Right lung (tissue), 5 donors: ENCODE measurements around the gene GMDS. TPM values are rescaled to one million over a fixed set of nuclear protein-coding genes. Genes with fewer than 3 reads are reported as not detected.

Experiments used
- DNase-seq, 2 donors: peaks; one replicate each; pipeline ENCODE4 v3.0.0-alpha.2; 2013
- polyA plus RNA-seq, 5 donors: library from polyadenylated mRNA; unstranded; fragments of 120-200 nt; gene quantifications; one replicate each; pipeline versions ENCODE4 v1.2.1 to v1.2.3, GENCODE V29; 2013; ENCODE audit warnings: inconsistent platforms in 1 of 5, low replicate concordance in 1 of 5; ENCODE audit not compliant: insufficient read length in 5 of 5, insufficient read depth in 1 of 5

Gene GMDS
- polyA plus RNA-seq, 5 donors, result 16.7 to 26.7 (median 20.5) TPM

DNA sequence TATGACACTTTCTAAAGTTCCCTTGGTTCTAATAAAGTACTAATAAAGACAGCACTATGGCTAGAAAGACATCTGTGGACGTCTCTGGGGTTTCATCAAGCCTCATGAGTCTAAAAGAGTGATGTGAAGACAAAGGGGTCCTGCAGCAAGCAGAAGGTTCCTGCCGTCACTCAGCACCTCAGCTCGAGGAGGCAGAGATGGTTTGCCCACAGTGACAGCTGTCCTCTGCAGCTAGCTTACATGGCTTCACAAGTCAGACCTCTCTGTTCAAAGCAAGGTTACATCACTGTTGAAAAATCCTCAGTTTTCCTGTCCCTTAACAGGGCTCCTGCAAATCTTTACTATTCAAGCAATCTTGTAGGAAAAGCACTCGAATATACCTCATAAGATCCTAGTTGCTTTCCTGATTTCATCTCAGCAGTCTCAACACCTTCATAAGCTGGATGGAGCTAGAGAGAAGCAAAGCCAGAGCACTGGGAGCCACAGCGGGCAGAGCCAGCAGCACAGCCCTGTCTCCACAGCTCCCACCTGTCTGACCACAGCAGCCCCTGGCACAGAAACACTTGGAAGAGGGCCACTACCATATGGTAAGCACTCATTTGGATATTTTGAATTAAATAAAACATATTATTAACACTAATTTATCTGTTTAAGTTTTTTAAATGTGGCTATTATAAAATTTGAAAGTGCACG lies 202.3 kb downstream of the GMDS start:
- DNase-seq, result no peak

DNA sequence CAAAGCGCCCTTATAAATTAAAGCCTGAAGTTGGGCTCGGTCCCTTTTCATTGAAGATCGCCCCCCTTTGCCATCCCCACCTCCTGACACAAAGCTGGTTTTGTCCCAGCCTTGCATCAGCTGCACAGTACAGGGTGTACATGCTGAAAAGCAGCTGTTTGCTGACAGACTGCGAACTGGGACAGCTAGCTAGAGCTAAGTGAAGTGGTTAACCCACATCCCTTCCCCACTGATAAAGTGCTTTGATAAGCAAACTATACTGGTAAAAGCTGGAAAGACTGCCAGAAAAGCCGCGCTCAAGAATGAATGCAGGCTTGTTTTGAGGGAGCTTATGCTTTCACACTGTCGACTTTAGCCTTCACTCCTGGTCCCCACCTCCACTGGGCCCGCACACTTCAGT lies 207.3 kb downstream of the GMDS start:
- DNase-seq, result peak; percentile 55 to 56

DNA sequence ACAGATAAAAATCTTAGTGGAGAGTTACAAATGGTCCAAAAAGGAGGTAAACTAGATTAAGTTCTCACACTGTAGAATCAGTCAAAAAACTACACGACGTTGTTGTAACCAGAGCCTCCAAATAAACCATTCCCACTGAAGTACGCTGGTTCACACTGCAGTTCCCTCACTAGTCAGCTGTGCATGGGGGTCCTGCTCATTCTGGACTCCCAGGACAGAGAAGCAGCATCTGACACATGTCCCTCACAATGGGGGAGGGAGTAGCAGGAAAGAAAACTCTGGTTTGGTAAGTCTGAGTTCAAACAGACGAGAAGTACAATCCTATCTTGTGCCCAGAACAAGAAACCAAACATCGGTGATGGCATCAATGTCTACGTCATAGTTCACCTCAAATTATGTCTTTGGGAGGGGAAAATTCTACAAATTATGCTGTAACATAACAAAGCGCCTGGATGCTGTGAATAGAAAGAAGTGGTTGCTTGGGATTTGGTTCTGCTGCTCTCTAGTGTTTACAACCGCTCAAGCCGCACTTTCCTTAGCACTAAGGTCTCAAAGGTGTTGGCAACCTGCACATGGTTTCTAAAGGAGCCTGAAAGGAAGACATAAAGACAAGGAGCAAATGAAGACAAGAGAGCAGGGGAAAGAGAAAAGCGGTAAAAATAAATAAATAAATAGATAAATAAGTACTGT lies 208.0 kb downstream of the GMDS start:
- DNase-seq, result peak in 1 of 2 donors; percentile 22

GRCh38 chr6:2036710-2037023 lies 208.7 kb downstream of the GMDS start:
- no peak for DNase-seq

- DNase-seq, result no peak
These were observed 209.3 kb downstream of the GMDS start for GRCh38 chr6:2035826-2036709.

- no peak for DNase-seq
These were observed 210.4 kb downstream of the GMDS start for GRCh38 chr6:2035046-2035445.

DNA sequence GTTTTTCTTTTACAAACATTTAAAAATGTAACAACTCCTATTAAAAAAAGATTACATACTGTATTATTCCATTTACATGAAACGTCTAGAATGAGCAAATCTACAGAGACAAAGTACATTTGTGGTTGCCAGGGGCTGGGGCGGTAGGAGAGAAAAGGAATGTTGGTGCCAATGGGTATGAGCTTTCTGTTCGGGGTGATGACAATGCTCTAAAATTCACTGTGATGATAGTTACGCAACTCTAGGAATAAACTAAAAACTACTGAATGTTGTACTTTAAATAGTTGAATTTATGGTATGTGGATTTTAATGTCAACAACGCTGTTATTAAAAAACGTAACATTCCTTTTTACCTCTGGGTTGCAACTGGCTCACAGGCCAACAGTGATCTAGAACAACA lies 211.1 kb downstream of the GMDS start:
- no peak for DNase-seq

GRCh38 chr6:2033544-2033943 lies 211.9 kb downstream of the GMDS start:
- DNase-seq, result no peak

GRCh38 chr6:2030682-2031244 lies 214.6 kb downstream of the GMDS start:
- no peak for DNase-seq

DNA sequence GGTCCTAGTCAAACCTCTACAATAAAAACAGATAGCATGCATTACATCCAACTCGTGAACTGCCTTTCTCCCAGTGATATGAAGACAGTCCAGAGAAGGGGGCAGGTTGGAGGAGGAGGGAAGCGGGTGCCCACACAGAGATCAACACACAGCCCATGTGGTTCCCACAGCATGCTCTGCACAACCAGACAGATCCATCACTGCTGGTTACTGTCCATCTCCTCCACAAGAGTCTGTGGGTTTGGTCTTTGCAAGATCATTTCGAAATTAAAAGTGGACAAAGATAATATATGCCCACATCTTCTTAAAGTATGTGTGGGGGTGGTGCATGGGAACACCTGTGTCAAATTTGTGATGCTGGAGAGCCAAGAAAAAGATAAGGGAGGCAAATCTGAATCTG lies 215.5 kb downstream of the GMDS start:
- DNase-seq, result no peak

DNA sequence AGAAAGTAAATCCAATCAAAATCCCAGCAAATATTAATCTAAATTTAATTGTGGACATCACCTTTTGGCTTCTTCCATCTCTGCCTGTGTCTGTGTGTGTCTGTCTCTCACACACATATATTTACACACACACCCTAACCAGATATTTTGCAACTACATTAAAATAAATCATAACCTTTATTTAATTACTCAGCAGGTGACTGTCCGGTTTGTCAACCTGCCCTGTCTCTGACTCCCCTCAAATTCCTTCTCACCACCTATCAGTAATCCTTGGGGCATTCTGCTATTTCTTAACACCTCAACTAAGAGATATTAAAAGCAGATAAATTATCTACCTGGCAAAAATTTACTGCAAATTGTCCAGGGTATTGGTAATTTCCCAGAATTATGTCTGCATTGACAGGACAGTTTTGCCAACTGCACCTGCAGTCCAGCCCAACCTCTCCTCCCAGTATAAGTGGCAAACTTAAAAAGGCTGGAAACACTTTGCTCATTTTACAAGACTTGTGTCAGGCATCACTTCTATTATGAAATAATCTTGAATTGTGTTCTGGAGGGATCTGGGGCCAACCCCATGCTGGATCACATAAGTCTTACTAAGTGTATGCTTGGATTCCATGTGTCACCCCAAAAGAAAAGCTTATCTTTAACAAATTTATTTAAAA lies 216.1 kb downstream of the GMDS start:
- DNase-seq, result no peak

DNA sequence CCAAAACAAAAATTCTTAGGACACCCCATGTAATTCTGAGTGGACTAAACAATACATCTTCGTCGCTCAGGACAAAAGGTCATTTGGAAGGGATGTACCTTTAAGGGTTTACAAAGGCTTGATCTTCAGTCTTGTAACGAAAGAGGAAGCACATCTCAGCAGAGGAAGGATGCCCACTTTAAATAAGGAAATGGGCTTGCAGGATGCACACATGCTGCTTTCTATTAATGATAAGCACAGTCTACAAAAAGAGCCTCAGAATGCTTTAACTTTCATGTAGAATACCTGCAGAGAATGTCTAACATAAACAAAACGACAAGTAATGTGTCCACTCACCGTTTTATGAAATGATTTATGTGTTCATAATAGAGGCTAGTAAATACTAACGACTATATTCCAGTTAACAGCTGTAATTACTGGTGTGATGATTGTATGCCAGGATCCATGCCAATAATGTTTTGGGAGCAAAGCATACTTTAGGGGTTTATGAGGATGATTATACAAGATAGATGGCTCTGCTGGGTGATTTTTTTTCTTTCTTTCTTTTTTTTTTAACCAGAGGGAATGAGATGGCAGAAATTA lies 216.9 kb downstream of the GMDS start:
- no peak for DNase-seq

DNA sequence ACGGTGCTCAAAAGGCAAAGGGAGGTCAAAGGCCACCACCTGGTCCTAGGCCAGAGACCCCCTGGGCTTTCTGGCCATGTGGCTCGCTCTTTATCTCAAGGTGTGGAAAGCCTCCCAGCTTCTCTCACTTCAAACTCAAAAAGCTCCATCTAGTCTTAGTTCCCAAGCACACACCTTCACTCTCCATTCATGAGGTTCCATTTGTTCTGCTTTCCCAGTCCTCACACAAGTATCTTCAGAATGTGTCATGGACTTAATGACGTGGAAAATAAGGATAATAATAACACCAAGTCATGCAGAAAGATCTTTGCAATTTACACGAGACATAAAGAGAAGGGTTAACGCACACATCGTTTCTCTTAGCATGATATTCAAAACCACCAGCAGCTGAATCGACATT lies 219.3 kb downstream of the GMDS start:
- no peak for DNase-seq

GRCh38 chr6:2021713-2022125 lies 223.7 kb downstream of the GMDS start:
- peak; percentile 86 to 89 for DNase-seq

DNA sequence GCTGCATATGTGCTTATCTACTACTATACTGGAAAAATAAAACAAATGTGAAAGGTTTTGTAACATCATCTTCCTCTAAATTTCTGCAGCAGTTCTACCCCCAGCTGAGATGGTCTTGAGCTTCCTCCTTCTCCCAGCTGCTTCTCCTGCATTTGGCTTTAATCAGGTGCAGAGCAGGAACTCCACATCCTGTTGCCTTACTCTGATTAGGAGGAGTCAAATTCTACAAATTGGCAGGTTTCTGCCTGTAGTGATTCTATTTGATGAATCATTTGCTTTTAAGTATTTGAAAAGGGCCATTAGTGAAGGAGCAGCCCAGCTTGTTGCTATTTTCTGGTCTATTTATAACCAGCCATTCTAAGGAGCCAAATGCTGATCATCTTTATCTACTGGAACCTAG lies 224.5 kb downstream of the GMDS start:
- no peak for DNase-seq

DNA sequence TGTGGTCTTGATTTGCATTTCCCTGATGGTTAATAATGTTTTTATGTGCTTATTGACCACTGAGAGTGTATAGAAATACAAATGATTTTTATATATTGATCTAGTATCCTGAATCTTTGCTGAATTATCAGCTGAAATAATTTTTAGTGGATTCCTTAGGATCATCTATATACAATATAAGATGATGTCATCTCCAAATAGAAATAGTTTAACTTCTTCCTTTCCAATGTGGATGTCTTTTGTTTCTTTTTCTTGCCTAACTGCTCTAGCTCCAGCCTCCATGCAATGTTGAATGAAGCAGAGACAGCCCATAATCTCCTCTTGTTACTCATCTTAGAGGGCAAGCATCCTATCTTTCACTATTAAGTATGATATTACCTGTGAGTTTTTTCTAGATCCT lies 226.4 kb downstream of the GMDS start:
- no peak for DNase-seq

- DNase-seq, result no peak
These were observed 229.4 kb downstream of the GMDS start for GRCh38 chr6:2016040-2016439.

- DNase-seq, result no peak
These were observed 236.9 kb downstream of the GMDS start for GRCh38 chr6:2008383-2008976.

- no peak for DNase-seq
These were observed 238.2 kb downstream of the GMDS start for GRCh38 chr6:2007165-2007564.

- no peak for DNase-seq
These were observed 240.5 kb downstream of the GMDS start for GRCh38 chr6:2004888-2005287.

GRCh38 chr6:2000962-2001361 lies 244.4 kb downstream of the GMDS start:
- no peak for DNase-seq
